MM.1S (cell line): Measurements from ENCODE around the gene PLD1.

Source experiments
- EZH2 ChIP-seq: fragments of 300-600 bp; sonication (generic); optimal IDR thresholded peaks from 2 replicates; pipeline ENCODE3; 2017; ENCODE audit warnings: low read depth, mild to moderate bottlenecking, antibody characterized with exemption, low read length, mixed read lengths
- EZH2phosphoT487 ChIP-seq: fragments of 300-600 bp; sonication (generic); IDR thresholded peaks from 2 replicates; pipeline ENCODE4 v1.6.1; 2018; ENCODE audit warnings: antibody characterized with exemption, low read length
- TF ChIP-seq, protein P1 (sequence below): fragments of 300-600 bp; sonication (generic); IDR thresholded peaks from 2 replicates; pipeline ENCODE4 v1.5.1; 2016; ENCODE audit warnings: antibody characterized with exemption, low read length, mixed read lengths

DNA sequence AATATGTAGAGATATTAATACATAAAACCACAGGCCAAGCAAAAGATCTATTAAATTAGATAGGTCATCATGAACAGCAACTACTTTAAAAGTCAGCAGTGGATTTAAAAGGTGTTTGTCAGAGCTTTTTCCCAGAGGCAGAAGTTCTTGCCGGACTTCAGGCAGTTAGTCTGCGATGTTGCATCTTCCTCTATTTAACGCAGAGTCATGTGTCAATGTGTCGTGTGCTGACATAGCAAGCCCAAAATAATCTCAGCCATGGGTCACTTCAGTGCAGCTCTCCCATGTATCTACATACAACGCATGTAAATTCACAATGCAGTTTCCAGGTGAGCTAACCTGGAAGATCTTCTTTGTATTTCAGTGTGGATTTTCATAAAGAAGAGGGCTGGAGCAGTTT, 24.8 kb upstream of the PLD1 start:
- TF ChIP-seq, protein P1, sequence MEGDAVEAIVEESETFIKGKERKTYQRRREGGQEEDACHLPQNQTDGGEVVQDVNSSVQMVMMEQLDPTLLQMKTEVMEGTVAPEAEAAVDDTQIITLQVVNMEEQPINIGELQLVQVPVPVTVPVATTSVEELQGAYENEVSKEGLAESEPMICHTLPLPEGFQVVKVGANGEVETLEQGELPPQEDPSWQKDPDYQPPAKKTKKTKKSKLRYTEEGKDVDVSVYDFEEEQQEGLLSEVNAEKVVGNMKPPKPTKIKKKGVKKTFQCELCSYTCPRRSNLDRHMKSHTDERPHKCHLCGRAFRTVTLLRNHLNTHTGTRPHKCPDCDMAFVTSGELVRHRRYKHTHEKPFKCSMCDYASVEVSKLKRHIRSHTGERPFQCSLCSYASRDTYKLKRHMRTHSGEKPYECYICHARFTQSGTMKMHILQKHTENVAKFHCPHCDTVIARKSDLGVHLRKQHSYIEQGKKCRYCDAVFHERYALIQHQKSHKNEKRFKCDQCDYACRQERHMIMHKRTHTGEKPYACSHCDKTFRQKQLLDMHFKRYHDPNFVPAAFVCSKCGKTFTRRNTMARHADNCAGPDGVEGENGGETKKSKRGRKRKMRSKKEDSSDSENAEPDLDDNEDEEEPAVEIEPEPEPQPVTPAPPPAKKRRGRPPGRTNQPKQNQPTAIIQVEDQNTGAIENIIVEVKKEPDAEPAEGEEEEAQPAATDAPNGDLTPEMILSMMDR: no peak
- TF ChIP-seq EZH2phosphoT487: no peak
- TF ChIP-seq EZH2: no peak
